Right renal pelvis (tissue), 4 donors: ENCODE measurements around the gene SHC3. TPM values are rescaled to one million over a fixed set of nuclear protein-coding genes. Genes with fewer than 3 reads are reported as not detected.
A peak's percentile ranks its signal among the peaks of the same experiment; 100 is the strongest.

ENCODE experiments used
- DNase-seq, 4 donors: peaks; one replicate each; pipeline ENCODE4 v3.0.0-alpha.2; 2013; ENCODE audit warnings: low read depth in 4 of 4, low spot score in 3 of 4, missing footprints in 1 of 4
- polyA plus RNA-seq, 4 donors: library from polyadenylated mRNA; unstranded; fragments of 120-200 nt; gene quantifications; one replicate each; pipeline ENCODE4 v1.2.1, GENCODE V29; 2013; ENCODE audit not compliant: insufficient read length in 4 of 4

The SHC3 gene
- polyA plus RNA-seq, 4 donors, result 2.1 to 3.2 (median 2.5) TPM

- DNase-seq, result no peak
Observed at GRCh38 chr9:88992556-88992955, 186.1 kb downstream of the SHC3 start.

- DNase-seq, result peak in 1 of 4 donors; percentile 53
Observed at GRCh38 chr9:88991066-88992034, 187.3 kb downstream of the SHC3 start, which contains the start of gene S1PR3. Gene S1PR3, plus strand, starts transcription at chr9:88991468. Its CDS starts 9,733 bp downstream, at chr9:89001201.

GRCh38 chr9:88990729-88991065, 187.9 kb downstream of the SHC3 start:
- DNase-seq, result no peak

- DNase-seq, result no peak
Observed at GRCh38 chr9:88990041-88990728, 188.4 kb downstream of the SHC3 start.

- no peak for DNase-seq
Observed at GRCh38 chr9:88988796-88989641, 189.6 kb downstream of the SHC3 start.

- DNase-seq, result no peak
Observed at GRCh38 chr9:88987661-88988060, 191.0 kb downstream of the SHC3 start.

- no peak for DNase-seq
Observed at GRCh38 chr9:88986776-88987175, 191.8 kb downstream of the SHC3 start.

GRCh38 chr9:88985616-88986015, 193.0 kb downstream of the SHC3 start:
- DNase-seq, result no peak

- DNase-seq, result no peak
Observed at GRCh38 chr9:88984543-88984883, 194.1 kb downstream of the SHC3 start.

- DNase-seq, result no peak
Observed at GRCh38 chr9:88983865-88984542, 194.6 kb downstream of the SHC3 start.

- DNase-seq, result no peak
Observed at GRCh38 chr9:88980740-88981203, 197.8 kb downstream of the SHC3 start.

- DNase-seq, result no peak
Observed at GRCh38 chr9:88979791-88980190, 198.8 kb downstream of the SHC3 start.

GRCh38 chr9:88979021-88979420, 199.6 kb downstream of the SHC3 start:
- no peak for DNase-seq

- DNase-seq, result no peak
Observed at GRCh38 chr9:88978034-88978433, 200.6 kb downstream of the SHC3 start.

GRCh38 chr9:88976890-88977257, 201.7 kb downstream of the SHC3 start:
- DNase-seq, result no peak

GRCh38 chr9:88975966-88976889, 202.4 kb downstream of the SHC3 start:
- DNase-seq, result no peak

GRCh38 chr9:88974641-88975040, 204.0 kb downstream of the SHC3 start:
- no peak for DNase-seq

- no peak for DNase-seq
Observed at GRCh38 chr9:88973281-88974045, 205.2 kb downstream of the SHC3 start.
